GM19438 (cell line): Measurements from ENCODE around the gene GCN1.
A peak's percentile ranks its signal among the peaks of the same experiment; 100 is the strongest.

ENCODE experiments used
- ATAC-seq: cut with Tn5 transposase; IDR thresholded peaks from one replicate; pipeline ENCODE4 v1.9.1; 2021; ENCODE audit warnings: low read depth; ENCODE audit not compliant: unreplicated experiment

Gene GCN1

GRCh38 chr12:120230326-120230973, 35.9 kb upstream of the GCN1 start:
- no peak for ATAC-seq

- ATAC-seq: no peak
Observed at GRCh38 chr12:120229487-120230325, 35.2 kb upstream of the GCN1 start.

- ATAC-seq: no peak
Observed at GRCh38 chr12:120229071-120229486, 34.6 kb upstream of the GCN1 start.

- peak; percentile 70 for ATAC-seq
Observed at GRCh38 chr12:120228291-120229070, 34.0 kb upstream of the GCN1 start.

GRCh38 chr12:120228041-120228290, 33.5 kb upstream of the GCN1 start:
- no peak for ATAC-seq

- ATAC-seq: no peak
Observed at GRCh38 chr12:120227233-120228040, 32.9 kb upstream of the GCN1 start.

- peak; percentile 51 for ATAC-seq
Observed at GRCh38 chr12:120225852-120226640, 31.5 kb upstream of the GCN1 start.

GRCh38 chr12:120225200-120225558, 30.7 kb upstream of the GCN1 start:
- ATAC-seq: no peak

GRCh38 chr12:120224304-120225199, 30.0 kb upstream of the GCN1 start:
- ATAC-seq: no peak

GRCh38 chr12:120223458-120224303, 29.2 kb upstream of the GCN1 start:
- ATAC-seq: no peak

GRCh38 chr12:120222288-120222832, 27.8 kb upstream of the GCN1 start:
- no peak for ATAC-seq

GRCh38 chr12:120221576-120221900, 27.0 kb upstream of the GCN1 start:
- no peak for ATAC-seq

- ATAC-seq: no peak
Observed at GRCh38 chr12:120220838-120221575, 26.5 kb upstream of the GCN1 start.

GRCh38 chr12:120218680-120219606, 24.4 kb upstream of the GCN1 start:
- no peak for ATAC-seq

- no peak for ATAC-seq
Observed at GRCh38 chr12:120216742-120217605, 22.5 kb upstream of the GCN1 start.
